A549 (cell line): ENCODE measurements around the gene PYCARD. TPM values are rescaled to one million over a fixed set of nuclear protein-coding genes. Genes with fewer than 3 reads are reported as not detected.

ENCODE experiments used
- ATAC-seq, 2 experiments: fragments of 200-7000 bp in 1 of 2; fragments of >200 bp in 1 of 2; cut with Nextera tagmentation in 1 of 2; cut with Tn5 transposase in 1 of 2; 3 replicates each; pipeline versions ENCODE4 v1.8.0 to v1.9.1; 2018 to 2020; ENCODE audit warnings: mild to moderate bottlenecking in 1 of 2, moderate library complexity in 1 of 2
- CTCF ChIA-PET: fragments of 300-600 bp; sonication (Branson Sonifier 250); formaldehyde crosslinking; extraction: SDS; loops from one replicate; lab custom pipeline; 2021; ENCODE audit warnings: antibody characterized with exemption, inconsistent platforms; lab: Yijun Ruan, JAX
- POLR2A ChIA-PET: fragments of 350-600 bp; formaldehyde crosslinking; extraction: SDS; loops from one replicate; lab custom pipeline; 2021; ENCODE audit warnings: antibody characterized with exemption, inconsistent platforms; lab: Yijun Ruan, JAX
- DNase-seq, 2 experiments: peaks; one replicate each; pipeline versions ENCODE4 v3.0.0 to v3.0.0-alpha.2; 2011 to 2016; ENCODE audit warnings: low read depth in 1 of 2, low spot score in 1 of 2
- FAIRE-seq: peaks from 2 replicates; lab custom pipeline; 2011; peaks lifted over from hg19 to GRCh38; lab: Jason Lieb, UNC
- H3K27ac ChIP-seq, 2 experiments: fragments of >200 bp; sonication (Bioruptor Twin); formaldehyde crosslinking; 3 replicates each; pipeline ENCODE4 v1.5.1; 2016 to 2017
- H3K4me1 ChIP-seq: fragments of >200 bp; sonication (Bioruptor Twin); formaldehyde crosslinking; 3 replicates; pipeline ENCODE4 v1.6.1; 2016
- H3K4me2 ChIP-seq: fragments of >200 bp; sonication (Bioruptor Twin); formaldehyde crosslinking; 3 replicates; pipeline ENCODE4 v1.6.1; 2016
- H3K4me3 ChIP-seq: fragments of >200 bp; sonication (Bioruptor Twin); formaldehyde crosslinking; 3 replicates; pipeline ENCODE4 v1.5.1; 2016
- H3K9me3 ChIP-seq: fragments of >200 bp; sonication (Bioruptor Twin); formaldehyde crosslinking; 3 replicates; pipeline ENCODE4 v1.6.1; 2016
- CBX8 ChIP-seq: fragments of 200-600 bp; sonication (generic); IDR thresholded peaks from 2 replicates; pipeline ENCODE4 v1.6.1; 2016
- CHD2 ChIP-seq: fragments of 150-350 bp; IDR thresholded peaks from 2 replicates; pipeline ENCODE4 v1.6.1; 2014; ENCODE audit warnings: low read length; ENCODE audit not compliant: partially characterized antibody
- EHF ChIP-seq: fragments of 250-450 bp; sonication (Bioruptor Pico); IDR thresholded peaks from 2 replicates; pipeline ENCODE4 v1.5.0; 2020; ENCODE audit warnings: mild to moderate bottlenecking
- FOXS1 ChIP-seq: fragments of 250-450 bp; sonication (Bioruptor Pico); IDR thresholded peaks from 2 replicates; pipeline ENCODE4 v1.5.0; 2020; ENCODE audit warnings: mild to moderate bottlenecking, moderate library complexity
- HDAC2 ChIP-seq: fragments of 200-600 bp; sonication (generic); IDR thresholded peaks from 2 replicates; pipeline ENCODE4 v1.6.1; 2016
- HOXB5 ChIP-seq: fragments of 250-450 bp; sonication (Bioruptor Pico); IDR thresholded peaks from 2 replicates; pipeline ENCODE4 v1.5.0; 2020; ENCODE audit warnings: mild to moderate bottlenecking, moderate library complexity
- MAZ ChIP-seq: fragments of 150-350 bp; IDR thresholded peaks from 2 replicates; pipeline ENCODE4 v1.6.1; 2014; ENCODE audit warnings: antibody characterized with exemption, low read depth, low read length, borderline replicate concordance
- NPAS2 ChIP-seq: fragments of 250-450 bp; sonication (Bioruptor Pico); IDR thresholded peaks from 2 replicates; pipeline ENCODE4 v1.8.0; 2022; ENCODE audit warnings: mild to moderate bottlenecking, moderate library complexity, borderline replicate concordance
- NR3C1 ChIP-seq: fragments of >200 bp; sonication (Bioruptor Twin); formaldehyde crosslinking; IDR thresholded peaks from 3 replicates; pipeline ENCODE4 v1.6.1; 2017
- POLR2A ChIP-seq: IDR thresholded peaks from 2 replicates; pipeline ENCODE4 v1.6.1; 2012; ENCODE audit warnings: mild to moderate bottlenecking, low read length
- RAD21 ChIP-seq, 2 experiments: fragments of >200 bp in 1 of 2; sonication (Bioruptor Twin) in 1 of 2; formaldehyde crosslinking in 1 of 2; IDR thresholded peaks in 1 of 2; conservative IDR thresholded peaks in 1 of 2; 2 replicates in 1 of 2; 3 replicates in 1 of 2; pipeline ENCODE4 v1.6.1; 2012 to 2018; ENCODE audit warnings: inconsistent platforms in 1 of 2
- RARB ChIP-seq: fragments of 250-450 bp; sonication (Bioruptor Pico); IDR thresholded peaks from 2 replicates; pipeline ENCODE4 v1.8.0; 2021; ENCODE audit warnings: mild to moderate bottlenecking, moderate library complexity
- REST ChIP-seq: fragments of 200-600 bp; sonication (generic); IDR thresholded peaks from 2 replicates; pipeline ENCODE4 v1.6.1; 2016; ENCODE audit warnings: antibody characterized with exemption, mild to moderate bottlenecking, moderate library complexity
- SREBF2 ChIP-seq: fragments of 450-650 bp; IDR thresholded peaks from 2 replicates; pipeline ENCODE4 v1.6.1; 2014; ENCODE audit warnings: mild to moderate bottlenecking, moderate library complexity
- TFCP2L1 ChIP-seq: fragments of 250-450 bp; sonication (Bioruptor Pico); IDR thresholded peaks from 2 replicates; pipeline ENCODE4 v1.5.0; 2021; ENCODE audit warnings: mild to moderate bottlenecking
- TP53 ChIP-seq: fragments of 250-450 bp; sonication (Bioruptor Pico); IDR thresholded peaks from 2 replicates; pipeline ENCODE4 v1.5.0; 2021; ENCODE audit warnings: mild to moderate bottlenecking, moderate library complexity
- ZFP36 ChIP-seq: fragments of 450-650 bp; IDR thresholded peaks from 2 replicates; pipeline ENCODE4 v1.6.1; 2014; ENCODE audit warnings: borderline replicate concordance; ENCODE audit not compliant: partially characterized antibody
- WGBS: methylation state at CpG from one replicate; pipeline ENCODE4 v1.1.6; 2017; ENCODE audit errors: missing lambda C conversion rate; 5-methylcytosine and 5-hydroxymethylcytosine counted together
- polyA plus RNA-seq, 4 experiments: library from polyadenylated mRNA; depleted of rRNA in 3 of 4; stranded (reverse); fragments of >200 nt; fragmentation: RNase III in 1 of 4; extraction: RNeasy Plus Mini Kit Qiagen cat#74134 plus additional on column Dnase treatment in 1 of 4; gene quantifications; 2 replicates in 3 of 4; 3 replicates in 1 of 4; pipeline ENCODE4 v1.2.3, GENCODE V29; 2011 to 2017
- TF ChIP-seq, protein P1 (sequence below): fragments of 250-450 bp; sonication (Bioruptor Pico); IDR thresholded peaks from 2 replicates; pipeline ENCODE4 v1.5.0; 2021; ENCODE audit warnings: mild to moderate bottlenecking, moderate library complexity, borderline replicate concordance

PYCARD gene
- polyA plus RNA-seq, 2 of the 4 experiments (the other 2 are of a cell fraction), result 16.1 to 30.1 TPM

GRCh38 chr16:31224092-31224955 is 21.8 kb upstream of the PYCARD start:
- H3K4me2 ChIP-seq, result no peak overlapping the region
- ChIA-PET CTCF (interaction anchor here (0.9 to 1.3 kb wide), 2 partner anchors 82 to 99 kb away, joined by 4 to 5 read pairs; no protein-coding TSS in a partner anchor), POLR2A (no interaction called here)
- no peak for TF ChIP-seq TP53 (CRISPR knock-in tag)
- TF ChIP-seq RAD21 (conservative IDR thresholded peaks at IDR 0.05 in 1 of 2, IDR thresholded peaks at IDR 0.05 in 1 of 2), result no peak
- no peak for TF ChIP-seq CHD2
- no peak for TF ChIP-seq EHF (CRISPR knock-in tag)
- no peak for TF ChIP-seq HOXB5
- TF ChIP-seq NPAS2 (CRISPR knock-in tag), result no peak
- no peak for TF ChIP-seq MAZ
- no peak for ATAC-seq
- 95% methylated on average over 69 of the region's 80 CpGs for WGBS
- H3K4me1 ChIP-seq, result no peaks in the 10 kb centered on the region
- H3K9me3 ChIP-seq, result no peaks in the 10 kb centered on the region
- no peak overlapping the region for H3K4me3 ChIP-seq
- H3K27ac ChIP-seq, result no peak overlapping the region
- no peak for DNase-seq
- no peak for FAIRE-seq

- Histone ChIP-seq H3K4me2 (no peak overlapping the region), H3K4me1 (no peaks in the 10 kb centered on the region), H3K27ac (no peak overlapping the region), H3K4me3 (no peak overlapping the region), H3K9me3 (no peaks in the 10 kb centered on the region)
- TF ChIP-seq CBX8, result no peak
- TF ChIP-seq REST, result no peak
- TF ChIP-seq SREBF2, result no peak
- TF ChIP-seq HDAC2, result no peak
- TF ChIP-seq TFCP2L1 (CRISPR knock-in tag), result no peak
- TF ChIP-seq FOXS1 (CRISPR knock-in tag), result no peak
- no peak for TF ChIP-seq POLR2A
- TF ChIP-seq RAD21 (conservative IDR thresholded peaks at IDR 0.05 in 1 of 2, IDR thresholded peaks at IDR 0.05 in 1 of 2), result no peak
- TF ChIP-seq NR3C1, result no peak
- TF ChIP-seq, protein P1, sequence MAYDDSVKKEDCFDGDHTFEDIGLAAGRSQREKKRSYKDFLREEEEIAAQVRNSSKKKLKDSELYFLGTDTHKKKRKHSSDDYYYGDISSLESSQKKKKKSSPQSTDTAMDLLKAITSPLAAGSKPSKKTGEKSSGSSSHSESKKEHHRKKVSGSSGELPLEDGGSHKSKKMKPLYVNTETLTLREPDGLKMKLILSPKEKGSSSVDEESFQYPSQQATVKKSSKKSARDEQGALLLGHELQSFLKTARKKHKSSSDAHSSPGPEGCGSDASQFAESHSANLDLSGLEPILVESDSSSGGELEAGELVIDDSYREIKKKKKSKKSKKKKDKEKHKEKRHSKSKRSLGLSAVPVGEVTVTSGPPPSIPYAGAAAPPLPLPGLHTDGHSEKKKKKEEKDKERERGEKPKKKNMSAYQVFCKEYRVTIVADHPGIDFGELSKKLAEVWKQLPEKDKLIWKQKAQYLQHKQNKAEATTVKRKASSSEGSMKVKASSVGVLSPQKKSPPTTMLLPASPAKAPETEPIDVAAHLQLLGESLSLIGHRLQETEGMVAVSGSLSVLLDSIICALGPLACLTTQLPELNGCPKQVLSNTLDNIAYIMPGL (CRISPR knock-in tag), result no peak
- TF ChIP-seq ZFP36, result no peak
- TF ChIP-seq RARB (CRISPR knock-in tag), result no peak
- TF ChIP-seq EHF (CRISPR knock-in tag), result no peak
- ChIA-PET CTCF (no interaction called here), POLR2A (no interaction called here)
- FAIRE-seq, result no peak
- 52% methylated on average over 3 of the region's 5 CpGs for WGBS
- no peak for ATAC-seq
- DNase-seq, result no peak
Observed at GRCh38 chr16:31223044-31223443, 20.5 kb upstream of the PYCARD start.
